GM10266 (cell line): ENCODE measurements around the gene MKRN1.
"Not testable (repeated sequence)": the region's sequence is repeated elsewhere in the genome, so short reads cannot be mapped to it uniquely, and the experiment has no call there.

Source experiments
- DNase-seq: peaks from one replicate; pipeline ENCODE4 v3.0.0; 2012; ENCODE audit errors: extremely low spot score
- CTCF ChIP-seq: IDR thresholded peaks from 2 replicates; pipeline ENCODE4 v1.5.1; 2012; ENCODE audit warnings: mild to moderate bottlenecking, low read depth; ENCODE audit not compliant: control insufficient read depth, insufficient read depth; ENCODE audit errors: missing control alignments

MKRN1 gene

GRCh38 chr7:140426130-140426529 is 53.2 kb downstream of the MKRN1 start:
- no peak for TF ChIP-seq CTCF

GRCh38 chr7:140425718-140426117 is 53.6 kb downstream of the MKRN1 start:
- TF ChIP-seq CTCF = no peak
- DNase-seq = no peak

More at GRCh38 chr7:140426130-140426529, 53.2 kb downstream of the MKRN1 start:
- no peak for DNase-seq

- no peak for TF ChIP-seq CTCF
- no peak for DNase-seq
These were observed 55.8 kb downstream of the MKRN1 start for GRCh38 chr7:140423501-140423900.

- no peak for TF ChIP-seq CTCF
- no peak for DNase-seq
These were observed 57.8 kb downstream of the MKRN1 start for GRCh38 chr7:140421521-140421920.

GRCh38 chr7:140418653-140419052 is 60.7 kb downstream of the MKRN1 start:
- no peak for DNase-seq
- no peak for TF ChIP-seq CTCF

- DNase-seq = not testable (repeated sequence)
These were observed 61.2 kb downstream of the MKRN1 start for GRCh38 chr7:140418156-140418472.

- TF ChIP-seq CTCF = no peak
- no peak for DNase-seq
These were observed 61.7 kb downstream of the MKRN1 start for GRCh38 chr7:140417456-140418155.

GRCh38 chr7:140416560-140416959 is 62.7 kb downstream of the MKRN1 start:
- TF ChIP-seq CTCF = no peak
- DNase-seq = no peak

- DNase-seq = not testable (repeated sequence)
These were observed 63.5 kb downstream of the MKRN1 start for GRCh38 chr7:140415816-140416215.
